ENCODE measurements around the gene ELK4. TPM values are rescaled to one million over a fixed set of nuclear protein-coding genes. Genes with fewer than 3 reads are reported as not detected.

Gene ELK4
- total and polyA plus RNA-seq, 9 donors, result 5.8 to 69.5 (median 48.7) TPM

DNA sequence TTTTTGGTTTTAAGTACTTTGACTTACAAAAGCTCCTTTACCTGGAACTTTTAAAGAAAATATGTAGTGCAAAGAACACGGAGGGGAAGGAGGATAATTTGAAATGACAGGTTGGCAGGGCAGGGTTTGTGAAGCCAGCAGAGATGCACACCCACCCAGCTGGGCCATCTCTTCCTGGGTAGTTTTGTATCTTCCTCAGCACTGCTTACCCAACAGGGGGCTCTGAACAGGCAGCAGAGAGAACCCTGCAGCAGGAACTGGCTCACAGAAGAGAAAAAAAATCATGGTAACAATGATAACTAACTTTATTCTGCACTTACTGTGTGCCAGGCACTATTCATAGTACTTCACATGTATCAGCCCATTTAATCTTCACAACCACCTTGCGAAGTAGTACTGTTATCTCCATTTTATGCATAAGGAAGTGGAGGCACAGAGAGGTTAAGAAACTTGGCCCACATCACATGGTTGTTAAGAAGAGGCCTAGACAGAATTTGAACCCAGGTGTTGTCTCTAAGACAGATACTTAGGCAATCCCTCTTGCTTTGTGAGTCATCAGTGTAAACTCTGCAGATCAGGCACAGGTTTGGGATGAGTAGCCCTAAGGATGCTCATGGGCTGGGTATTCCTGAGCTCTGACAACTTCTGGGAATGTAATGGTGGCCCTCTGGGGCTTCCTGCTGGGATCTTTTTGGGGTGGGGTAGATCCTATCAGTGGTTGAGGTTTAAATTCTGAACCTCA, 60.8 kb downstream of the ELK4 start:
- no peaks in the 10 kb centered on the region for H3K36me3 ChIP-seq
- no peak for DNase-seq
- H3K9me3 ChIP-seq, result no peaks in the 10 kb centered on the region
- H3K4me1 ChIP-seq (ENCODE audit: insufficient read depth), result peaks cover 1% of the 10 kb centered on the region
- H3K27ac ChIP-seq, result no peak overlapping the region
- 79 to 84% (median 83%) methylated on average over 2 of the region's 2 CpGs for WGBS, 3 donors
- H3K27me3 ChIP-seq, result no peaks in the 10 kb centered on the region
- intact Hi-C loops (cut with DNase I), result no loop called here
- no peak overlapping the region for H3K4me3 ChIP-seq
- TF ChIP-seq POLR2A (IDR thresholded peaks at IDR 0.05), result no peak
- TF ChIP-seq CTCF (IDR thresholded peaks at IDR 0.05), result no peak
- TF ChIP-seq EP300 (IDR thresholded peaks at IDR 0.05), result no peak

DNA sequence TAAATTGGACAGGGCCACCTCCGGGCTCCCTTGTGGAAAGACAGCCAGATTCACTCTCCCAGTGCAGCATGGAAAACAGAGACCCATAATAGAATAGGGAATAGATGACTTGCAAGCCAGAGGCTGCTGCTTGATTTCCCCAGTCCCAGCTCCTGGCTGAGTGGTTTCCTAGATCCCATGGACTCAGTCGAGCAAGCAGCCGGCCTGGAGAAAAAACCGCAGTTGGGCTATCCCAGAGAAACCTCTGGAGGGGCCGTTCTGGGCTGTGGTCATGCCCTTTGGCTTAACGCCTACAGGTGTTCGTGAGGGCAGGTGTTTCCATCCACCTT, 61.7 kb downstream of the ELK4 start:
- 74 to 82% (median 82%) methylated on average over 7 of the region's 7 CpGs for WGBS, 3 donors
- no peak for DNase-seq
- Histone ChIP-seq H3K27ac (no peak overlapping the region), H3K4me3 (no peak overlapping the region), H3K27me3 (no peaks in the 10 kb centered on the region), H3K4me1 (ENCODE audit: insufficient read depth) (peaks cover 1% of the 10 kb centered on the region), H3K9me3 (no peaks in the 10 kb centered on the region), H3K36me3 (no peaks in the 10 kb centered on the region)
- intact Hi-C loops (cut with DNase I), result no loop called here
- TF ChIP-seq CTCF (IDR thresholded peaks at IDR 0.05), result no peak
- TF ChIP-seq EP300 (IDR thresholded peaks at IDR 0.05), result no peak
- TF ChIP-seq POLR2A (IDR thresholded peaks at IDR 0.05), result no peak

DNA sequence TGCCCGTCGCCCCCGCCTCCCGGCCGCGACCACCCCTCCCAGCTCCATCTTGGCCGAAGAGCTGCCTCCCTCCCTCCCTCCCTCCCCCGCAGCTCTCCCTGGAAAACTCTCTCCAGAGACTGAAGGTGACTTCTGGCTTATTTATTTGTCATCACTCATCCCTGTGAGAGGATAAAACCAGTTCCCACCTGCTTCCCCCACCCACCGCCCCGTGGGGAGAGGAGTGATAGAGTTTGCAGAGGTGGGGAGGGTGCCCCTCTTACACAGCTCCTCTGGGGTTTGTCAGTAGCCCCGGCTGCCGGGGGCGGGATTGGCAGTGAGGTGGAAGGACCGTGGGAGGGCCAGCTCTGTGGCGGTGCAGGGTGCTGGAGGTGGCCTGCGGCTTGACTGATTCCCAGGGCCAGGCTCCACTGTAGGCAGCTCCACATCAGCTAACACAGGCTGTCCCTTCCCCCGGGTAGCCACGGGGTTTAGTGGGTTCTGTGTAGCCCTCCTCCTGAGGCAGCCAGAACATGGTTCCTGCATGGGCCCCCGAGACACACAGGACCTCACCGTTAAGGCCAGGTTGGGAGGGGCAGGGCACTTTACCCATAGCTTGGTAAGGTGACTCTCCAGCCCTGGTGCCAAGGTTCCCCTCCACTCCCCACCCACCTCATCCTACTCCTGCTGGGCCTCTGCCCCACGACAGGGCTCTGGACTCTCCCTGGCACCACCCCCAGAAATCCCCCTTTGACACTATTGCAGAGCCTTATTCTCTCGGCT, 62.2 kb downstream of the ELK4 start:
- no peak overlapping the region for H3K27ac ChIP-seq
- no peak overlapping the region for H3K4me3 ChIP-seq
- H3K27me3 ChIP-seq, result no peaks in the 10 kb centered on the region
- DNase-seq, result no peak
- no peaks in the 10 kb centered on the region for H3K36me3 ChIP-seq
- peaks cover 1% of the 10 kb centered on the region for H3K4me1 ChIP-seq (ENCODE audit: insufficient read depth)
- H3K9me3 ChIP-seq, result no peaks in the 10 kb centered on the region
- TF ChIP-seq EP300 (IDR thresholded peaks at IDR 0.05) (no peak), CTCF (IDR thresholded peaks at IDR 0.05) (no peak), POLR2A (IDR thresholded peaks at IDR 0.05) (no peak)
- 17 to 28% (median 18%) methylated on average over 14 to 22 of the region's 22 CpGs for whole genome bisulfite sequencing, 3 donors
- intact Hi-C loops (cut with DNase I), result no loop called here

DNA sequence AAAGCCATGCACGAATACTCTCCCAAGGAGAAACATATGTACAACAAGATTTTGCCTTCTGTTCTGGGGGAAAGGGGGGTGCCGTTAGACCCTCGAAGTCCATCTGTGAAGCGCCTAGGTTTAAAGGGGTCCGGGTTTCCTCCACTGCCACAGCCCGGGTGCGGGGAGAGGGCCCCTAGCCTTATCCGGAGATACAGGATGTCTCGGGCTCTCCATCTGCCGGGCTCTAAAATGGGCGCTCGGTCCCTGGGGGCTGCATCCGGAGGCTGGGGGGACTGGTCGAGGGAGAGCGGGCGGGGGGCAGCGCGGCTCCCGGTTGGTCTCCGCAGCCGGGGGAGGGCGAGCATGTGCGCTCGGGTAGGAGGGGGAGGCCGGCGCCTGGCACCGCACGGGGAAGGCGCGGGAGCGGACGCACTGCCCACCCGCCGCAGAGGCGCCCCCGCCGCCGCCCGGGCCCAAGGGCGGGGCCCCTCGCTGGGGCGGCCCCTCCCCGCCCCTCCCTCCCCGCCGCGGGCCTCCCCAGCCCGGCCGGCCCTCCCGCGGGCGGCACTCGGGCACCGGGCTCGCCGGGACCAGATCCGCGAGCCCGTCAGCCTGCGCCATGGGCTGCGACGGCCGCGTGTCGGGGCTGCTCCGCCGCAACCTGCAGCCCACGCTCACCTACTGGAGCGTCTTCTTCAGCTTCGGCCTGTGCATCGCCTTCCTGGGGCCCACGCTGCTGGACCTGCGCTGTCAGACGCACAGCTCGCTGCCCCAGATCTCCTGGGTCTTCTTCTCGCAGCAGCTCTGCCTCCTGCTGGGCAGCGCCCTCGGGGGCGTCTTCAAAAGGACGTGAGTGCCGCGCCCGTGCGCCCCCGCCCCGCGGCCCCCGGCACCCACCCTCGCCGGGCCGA, 63.1 kb downstream of the ELK4 start:
- WGBS, 3 donors, result 1 to 8% (median 4%) methylated on average over 17 to 88 of the region's 90 CpGs
- intact Hi-C loops (cut with DNase I), result no loop called here
- TF ChIP-seq CTCF (IDR thresholded peaks at IDR 0.05), result no peak
- TF ChIP-seq POLR2A (IDR thresholded peaks at IDR 0.05), result no peak
- TF ChIP-seq EP300 (IDR thresholded peaks at IDR 0.05), result no peak

More for the DNA sequence above, 63.1 kb downstream of the ELK4 start:
- H3K9me3 ChIP-seq, result no peaks in the 10 kb centered on the region
- peaks cover 1% of the 10 kb centered on the region for H3K4me1 ChIP-seq (ENCODE audit: insufficient read depth)
- no peak overlapping the region for H3K27ac ChIP-seq
- no peak overlapping the region for H3K4me3 ChIP-seq
- no peaks in the 10 kb centered on the region for H3K27me3 ChIP-seq
- DNase-seq, result no peak
- H3K36me3 ChIP-seq, result no peaks in the 10 kb centered on the region

Measured in ovary (tissue), 9 donors.